Epithelial cell of prostate (primary cell): ENCODE data around the gene NECTIN1.

ENCODE experiments used
- DNase-seq: peaks from one replicate; pipeline ENCODE4 v3.0.0-alpha.2; 2011; ENCODE audit warnings: low read depth, low spot score
- H3K27ac ChIP-seq: fragments of 450-650 bp; 2 replicates; pipeline ENCODE4 v1.5.1; 2017; ENCODE audit warnings: mild to moderate bottlenecking

The NECTIN1 gene

GRCh38 chr11:119737366-119738058 lies 8.5 kb upstream of the NECTIN1 start:
- DNase-seq: no peak
- H3K27ac ChIP-seq: no peak overlapping the region

GRCh38 chr11:119734788-119735187 lies 5.8 kb upstream of the NECTIN1 start:
- no peak overlapping the region for H3K27ac ChIP-seq
- DNase-seq: no peak

GRCh38 chr11:119730789-119731386 lies 1.9 kb upstream of the NECTIN1 start:
- H3K27ac ChIP-seq: no peak overlapping the region
- DNase-seq: no peak

- DNase-seq: no peak
- peak overlapping the region; percentile 85 for H3K27ac ChIP-seq
Measured at GRCh38 chr11:119729951-119730613, 1.1 kb upstream of the NECTIN1 start.

- peak overlapping the region; percentile 85 for H3K27ac ChIP-seq
- no peak for DNase-seq
Measured at GRCh38 chr11:119729581-119729927, 554 bp upstream of the NECTIN1 start.

- DNase-seq: no peak
Measured at GRCh38 chr11:119728211-119728626, 781 bp downstream of the NECTIN1 start.

GRCh38 chr11:119727523-119728151 lies 1.4 kb downstream of the NECTIN1 start:
- DNase-seq: no peak
- H3K27ac ChIP-seq: peak overlapping the region; percentile 85

More at GRCh38 chr11:119728211-119728626, 781 bp downstream of the NECTIN1 start:
- H3K27ac ChIP-seq: peak overlapping the region; percentile 85

GRCh38 chr11:119726585-119727522 lies 2.1 kb downstream of the NECTIN1 start:
- peak overlapping the region; percentile 85 for H3K27ac ChIP-seq
- no peak for DNase-seq

- DNase-seq: no peak
- peak overlapping the region; percentile 85 for H3K27ac ChIP-seq
Measured at GRCh38 chr11:119726150-119726553, 2.8 kb downstream of the NECTIN1 start.

- peak overlapping the region; percentile 85 for H3K27ac ChIP-seq
- DNase-seq: no peak
Measured at GRCh38 chr11:119724956-119725355, 4.0 kb downstream of the NECTIN1 start.

GRCh38 chr11:119723952-119724325 lies 5.1 kb downstream of the NECTIN1 start:
- DNase-seq: no peak
- peak overlapping the region; percentile 85 for H3K27ac ChIP-seq

- no peak for DNase-seq
Measured at GRCh38 chr11:119723243-119723951, 5.6 kb downstream of the NECTIN1 start.

GRCh38 chr11:119722281-119722794 lies 6.7 kb downstream of the NECTIN1 start:
- DNase-seq: no peak
- peak overlapping the region; percentile 85 for H3K27ac ChIP-seq

More at GRCh38 chr11:119723243-119723951, 5.6 kb downstream of the NECTIN1 start:
- peak overlapping the region; percentile 85 for H3K27ac ChIP-seq

- peak overlapping the region; percentile 85 for H3K27ac ChIP-seq
- no peak for DNase-seq
Measured at GRCh38 chr11:119721129-119722120, 7.6 kb downstream of the NECTIN1 start.

- peak overlapping the region; percentile 85 for H3K27ac ChIP-seq
- no peak for DNase-seq
Measured at GRCh38 chr11:119720311-119720913, 8.6 kb downstream of the NECTIN1 start.

- no peak for DNase-seq
- no peak overlapping the region for H3K27ac ChIP-seq
Measured at GRCh38 chr11:119717839-119718534, 11.0 kb downstream of the NECTIN1 start.
